ENCODE measurements around the gene PSORS1C1.

GRCh38 chr6:31065556-31065955, 49.0 kb upstream of the PSORS1C1 start:
- TF ChIP-seq CTCF (IDR thresholded peaks at IDR 0.05) (no peak), EZH2 (IDR thresholded peaks at IDR 0.05) (no peak)

All from neural progenitor cell (in vitro differentiated cells).